Activated naive CD8-positive, alpha-beta T cell treated with anti-CD3 and anti-CD28 coated beads, Interleukin-2, amount 50 U/mL, for 16 hours (primary cell): ENCODE measurements around the gene S100A9.
"Not testable (repeated sequence)": the region's sequence is repeated elsewhere in the genome, so short reads cannot be mapped to it uniquely, and the experiment has no call there.

Source experiments
- DNase-seq: peaks from one replicate; pipeline ENCODE4 v3.0.0-alpha.2; 2020; ENCODE audit warnings: low read depth, low spot score

S100A9 gene

GRCh38 chr1:153357853-153358690 lies at the start of gene S100A9:
S100A9 (plus strand) TSS chr1:153357854; CDS start chr1:153358284, 430 bp downstream.
- DNase-seq = no peak

- no peak for DNase-seq
These were observed 49.1 kb upstream of the S100A9 start for GRCh38 chr1:153308540-153308939.

GRCh38 chr1:153309441-153309840 lies 48.2 kb upstream of the S100A9 start:
- no peak for DNase-seq

- DNase-seq = no peak
These were observed 47.1 kb upstream of the S100A9 start for GRCh38 chr1:153310526-153310925.

GRCh38 chr1:153312570-153313186 lies 45.0 kb upstream of the S100A9 start, which contains the start of gene PGLYRP3:
PGLYRP3 (minus strand) TSS chr1:153312952; CDS start chr1:153310665, 2,287 bp downstream.
- no peak for DNase-seq

GRCh38 chr1:153313288-153313687 lies 44.4 kb upstream of the S100A9 start:
- DNase-seq = no peak

GRCh38 chr1:153314388-153314787 lies 43.3 kb upstream of the S100A9 start:
- DNase-seq = not testable (repeated sequence)

- DNase-seq = not testable (repeated sequence)
These were observed 41.6 kb upstream of the S100A9 start for GRCh38 chr1:153316013-153316412.

GRCh38 chr1:153318145-153318544 lies 39.5 kb upstream of the S100A9 start:
- DNase-seq = not testable (repeated sequence)

- no peak for DNase-seq
These were observed 35.1 kb upstream of the S100A9 start for GRCh38 chr1:153322568-153322967.

- DNase-seq = no peak
These were observed 32.7 kb upstream of the S100A9 start for GRCh38 chr1:153324912-153325311.

- no peak for DNase-seq
These were observed 23.8 kb upstream of the S100A9 start for GRCh38 chr1:153333902-153334301.

GRCh38 chr1:153336650-153337049 lies 21.0 kb upstream of the S100A9 start:
- no peak for DNase-seq

- no peak for DNase-seq
These were observed 19.4 kb upstream of the S100A9 start for GRCh38 chr1:153337980-153338853.

GRCh38 chr1:153339802-153340201 lies 17.9 kb upstream of the S100A9 start:
- DNase-seq = no peak

GRCh38 chr1:153340356-153340755 lies 17.3 kb upstream of the S100A9 start:
- DNase-seq = no peak

GRCh38 chr1:153341431-153341934 lies 16.2 kb upstream of the S100A9 start:
- no peak for DNase-seq

GRCh38 chr1:153342178-153342577 lies 15.5 kb upstream of the S100A9 start:
- no peak for DNase-seq

GRCh38 chr1:153343040-153343681 lies 14.5 kb upstream of the S100A9 start:
- no peak for DNase-seq

GRCh38 chr1:153343811-153344717 lies 13.6 kb upstream of the S100A9 start:
- DNase-seq = no peak
